ENCODE measurements around the gene PTPN23.

PTPN23 gene

DNA sequence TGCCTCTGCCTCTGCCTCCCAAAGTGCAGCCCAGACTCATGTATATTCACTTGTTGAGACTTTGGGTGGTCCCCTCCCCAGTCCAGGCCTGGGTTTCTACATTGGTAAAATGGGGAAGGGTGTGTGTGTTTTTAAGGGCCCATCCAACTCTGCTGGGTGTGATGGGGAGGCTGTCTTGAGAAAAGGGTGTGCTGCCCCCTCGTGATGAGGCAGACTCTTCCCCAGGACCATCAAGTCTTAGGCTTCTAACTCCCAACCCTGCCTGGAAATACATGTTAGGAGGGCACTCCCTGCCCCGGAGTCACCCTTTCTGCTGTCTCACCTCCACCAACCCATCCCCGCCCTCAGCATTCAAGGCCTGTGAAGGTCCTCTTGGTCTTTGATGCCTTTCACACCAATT, 4.4 kb upstream of the PTPN23 start:
- DNase-seq: no peak

- DNase-seq: no peak
These were observed 3.6 kb upstream of the PTPN23 start for GRCh38 chr3:47377186-47377585.

GRCh38 chr3:47378869-47379268, 2.0 kb upstream of the PTPN23 start:
- no peak for DNase-seq

- no peak for DNase-seq
These were observed 1.4 kb upstream of the PTPN23 start for GRCh38 chr3:47379411-47379899.

DNA sequence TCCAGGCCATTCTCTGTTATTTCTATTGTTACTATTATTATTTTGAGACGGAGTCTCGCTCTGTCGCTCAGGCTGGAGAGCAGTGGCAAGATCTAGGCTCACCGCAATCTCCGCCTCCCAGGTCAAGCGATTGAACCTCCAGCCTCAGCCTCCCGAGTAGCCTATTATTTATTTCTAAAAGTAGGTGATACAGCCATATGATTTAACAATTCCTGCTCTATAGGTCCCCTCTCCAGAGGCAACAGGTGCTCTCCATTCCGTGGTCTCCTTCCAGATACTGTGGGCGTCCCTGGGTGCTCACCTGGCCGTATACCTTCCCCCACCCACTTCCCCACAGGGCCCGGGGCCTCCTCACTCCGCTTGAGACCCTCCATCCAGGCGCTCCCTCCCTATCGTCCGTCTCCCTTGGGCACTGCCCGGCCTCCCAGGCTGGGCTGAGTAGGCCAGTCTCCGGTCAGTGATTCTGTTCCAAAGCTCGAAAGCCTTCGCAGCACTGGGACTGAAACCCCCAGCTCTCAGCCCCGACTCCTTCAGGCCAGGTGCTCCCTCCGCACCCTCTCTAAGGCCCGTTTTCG, 708 bp upstream of the PTPN23 start:
- DNase-seq: no peak

DNA sequence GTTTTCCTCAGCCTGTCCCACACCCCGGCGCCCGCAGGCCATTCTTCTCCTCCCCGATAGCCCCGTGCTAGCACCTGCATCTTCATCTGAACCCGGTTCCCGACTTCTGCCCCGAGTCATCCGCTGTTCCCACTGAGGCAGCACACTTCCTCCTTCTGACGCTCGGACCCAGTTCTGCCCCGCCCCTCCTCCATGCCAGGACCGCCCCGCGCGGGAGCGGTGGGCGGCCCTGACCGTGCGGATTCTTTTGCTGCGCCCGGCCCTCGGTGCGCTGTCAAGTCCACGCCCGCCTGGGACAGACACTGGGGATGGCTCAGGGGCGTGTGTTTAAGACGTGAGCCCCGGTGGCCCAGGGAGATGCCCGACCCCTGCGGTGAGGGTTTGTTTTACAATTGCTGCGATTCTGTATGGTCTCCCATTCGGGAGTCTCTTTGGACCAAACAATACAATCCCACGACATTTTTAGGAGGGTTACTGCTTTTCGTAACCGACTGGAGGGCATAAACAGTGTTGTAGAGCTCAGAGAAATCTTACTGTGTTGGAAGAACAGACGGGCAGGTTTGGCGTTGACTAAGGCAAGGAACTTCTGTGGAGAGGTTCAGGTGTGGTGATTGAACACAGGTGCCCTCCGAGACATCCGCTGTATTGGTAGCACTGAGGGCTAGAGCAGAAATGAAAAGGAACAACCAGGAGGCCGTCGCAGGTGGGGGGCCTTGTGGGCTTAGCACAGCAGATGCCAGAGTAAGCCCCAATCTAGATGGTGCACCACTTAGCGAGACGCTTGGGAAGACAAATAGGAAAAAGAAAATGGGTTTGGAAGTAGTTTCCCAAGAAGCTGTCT, 716 bp downstream of the PTPN23 start:
- peak; percentile 58 for DNase-seq

DNA sequence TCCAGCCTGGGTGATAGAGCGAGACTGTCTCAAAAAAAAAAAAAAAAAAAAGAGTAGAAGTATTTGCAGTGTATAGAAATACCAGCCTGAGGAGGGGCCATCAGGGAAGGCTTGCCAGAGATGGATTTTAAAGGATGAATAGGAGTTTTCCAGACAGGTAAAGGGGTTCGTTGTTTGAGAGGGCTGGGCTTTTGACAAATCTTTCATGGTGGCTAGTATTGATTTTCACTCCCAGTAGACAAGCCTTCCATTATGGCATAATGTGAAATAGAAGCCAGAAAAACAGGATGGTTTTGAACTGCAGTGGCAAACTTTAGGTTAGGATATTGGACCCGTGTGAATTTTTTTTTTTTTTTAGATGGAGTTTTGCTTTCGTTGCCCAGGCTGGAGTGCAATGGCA, 3.6 kb downstream of the PTPN23 start:
- DNase-seq: no peak

DNA sequence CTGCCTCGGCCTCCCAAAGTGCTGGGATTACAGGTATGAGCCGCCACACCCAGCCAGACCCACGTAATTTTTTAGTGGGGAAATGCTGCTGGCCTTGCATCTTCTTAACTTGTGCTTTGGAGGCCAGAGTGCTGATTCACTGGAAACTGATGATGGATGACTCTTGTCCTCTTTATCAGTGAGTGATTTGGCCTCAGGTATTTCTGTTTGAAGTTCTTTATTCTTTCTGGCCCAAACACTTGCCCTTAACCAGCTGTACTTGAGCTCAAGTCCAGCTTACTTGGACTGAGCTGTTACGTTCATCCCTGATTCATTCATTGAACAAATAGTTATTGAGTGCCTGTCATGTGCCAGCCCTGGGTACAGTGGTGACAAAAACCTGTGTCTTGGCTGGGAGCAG, 4.2 kb downstream of the PTPN23 start:
- no peak for DNase-seq

DNA sequence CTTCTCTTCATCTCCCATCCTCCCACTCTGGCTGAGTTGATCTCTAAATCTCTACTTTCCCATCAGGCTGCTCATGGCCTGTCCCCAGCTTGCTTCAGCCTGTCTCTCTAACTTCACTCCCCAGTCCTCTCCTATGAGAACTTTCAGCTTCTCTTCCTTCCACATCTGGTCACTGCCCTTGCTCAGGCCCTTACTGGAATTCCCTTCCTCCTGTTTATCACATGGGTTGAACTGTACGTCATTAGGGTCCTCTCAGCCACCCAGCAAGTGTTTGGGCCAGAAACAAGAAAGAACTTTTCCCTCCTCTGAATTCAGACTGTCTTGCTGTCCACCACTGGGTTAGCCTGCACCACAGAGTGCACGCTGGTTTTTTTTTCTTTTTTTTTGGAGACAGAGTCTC, 5.0 kb downstream of the PTPN23 start:
- no peak for DNase-seq

DNA sequence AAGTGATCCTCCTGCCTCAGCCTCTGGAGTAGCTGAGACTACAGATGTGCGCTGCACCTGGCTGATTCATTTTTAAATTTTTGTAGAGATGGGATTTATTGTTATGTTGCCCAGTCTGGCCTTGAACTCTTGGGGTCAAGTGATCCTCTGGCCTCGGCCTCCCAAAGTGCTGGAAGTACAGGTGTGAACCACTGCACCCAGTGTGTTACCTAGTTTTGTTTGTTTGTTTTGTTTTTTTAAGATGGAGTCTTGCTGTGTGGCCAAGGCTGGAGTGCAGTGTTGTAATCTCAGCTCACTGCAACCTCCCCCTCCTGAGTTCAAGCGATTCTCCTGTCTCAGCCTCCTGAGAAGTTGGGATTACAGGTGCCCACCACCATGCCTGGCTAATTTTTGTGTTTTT, 12.1 kb downstream of the PTPN23 start:
- DNase-seq: no peak

- no peak for DNase-seq
These were observed 13.5 kb downstream of the PTPN23 start for GRCh38 chr3:47394140-47394870.

DNA sequence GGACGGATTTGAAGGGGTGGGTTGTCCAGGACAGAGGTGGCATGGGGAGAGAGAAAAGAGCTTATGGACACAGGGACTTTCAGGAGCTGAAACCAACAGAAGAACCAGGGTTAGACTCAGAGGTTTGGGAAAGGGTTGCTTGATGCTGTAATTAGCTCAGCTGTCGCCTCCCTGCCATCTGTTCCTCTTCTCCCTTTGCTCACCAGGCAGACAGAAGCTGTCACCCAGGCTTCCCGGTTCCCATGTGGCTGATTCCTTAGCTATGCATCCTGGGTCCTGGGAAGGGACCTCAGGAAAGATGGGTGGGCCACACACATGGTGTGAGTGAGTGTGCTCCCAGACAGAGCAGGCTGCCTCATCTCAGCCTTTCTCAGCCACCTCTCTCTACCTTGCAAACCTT, 14.1 kb downstream of the PTPN23 start:
- no peak for DNase-seq

DNA sequence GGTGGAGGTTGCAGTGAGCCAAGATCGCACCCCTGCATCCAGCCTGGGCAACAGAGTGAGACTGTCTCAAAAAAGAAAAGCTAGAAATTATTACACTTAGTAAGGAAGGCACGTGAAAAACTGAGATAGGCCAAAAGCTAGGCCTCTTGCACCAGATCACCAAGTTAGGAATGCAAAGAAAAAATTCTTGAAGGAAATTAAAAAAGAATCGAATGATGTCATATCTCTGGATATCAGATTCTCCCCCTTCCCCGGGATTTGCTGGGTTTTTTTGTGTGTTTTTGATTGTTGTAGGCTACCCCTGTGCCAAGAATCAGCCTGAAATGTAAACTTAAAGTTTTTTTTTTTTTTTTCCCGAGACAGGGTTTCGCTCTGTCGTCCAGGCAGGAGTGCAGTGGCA, 17.4 kb downstream of the PTPN23 start:
- no peak for DNase-seq

DNA sequence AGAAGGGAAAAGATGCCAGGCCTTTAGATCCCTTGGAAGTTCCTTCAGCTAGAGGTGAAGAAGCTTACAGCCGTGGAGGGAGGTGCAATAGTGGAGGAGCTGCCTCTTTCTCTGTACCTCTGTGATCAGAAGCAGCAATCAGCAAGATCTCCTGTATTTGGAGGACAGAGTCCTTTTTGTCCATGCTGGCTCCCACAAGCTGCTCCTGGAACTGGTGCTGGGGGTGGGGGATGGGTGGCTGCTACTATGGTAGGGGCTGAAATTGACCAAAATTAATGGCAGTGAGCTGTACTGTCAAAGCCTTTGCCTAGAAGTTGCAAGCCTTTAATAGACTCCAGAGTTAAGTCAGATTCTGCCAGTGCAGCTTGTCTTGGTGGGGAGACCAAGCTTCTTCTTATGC, 18.2 kb downstream of the PTPN23 start:
- DNase-seq: no peak

GRCh38 chr3:47399531-47400270, 18.9 kb downstream of the PTPN23 start:
- no peak for DNase-seq

GRCh38 chr3:47404431-47404876, 23.6 kb downstream of the PTPN23 start:
- DNase-seq: no peak

GRCh38 chr3:47404955-47405790, 24.4 kb downstream of the PTPN23 start:
- no peak for DNase-seq

DNA sequence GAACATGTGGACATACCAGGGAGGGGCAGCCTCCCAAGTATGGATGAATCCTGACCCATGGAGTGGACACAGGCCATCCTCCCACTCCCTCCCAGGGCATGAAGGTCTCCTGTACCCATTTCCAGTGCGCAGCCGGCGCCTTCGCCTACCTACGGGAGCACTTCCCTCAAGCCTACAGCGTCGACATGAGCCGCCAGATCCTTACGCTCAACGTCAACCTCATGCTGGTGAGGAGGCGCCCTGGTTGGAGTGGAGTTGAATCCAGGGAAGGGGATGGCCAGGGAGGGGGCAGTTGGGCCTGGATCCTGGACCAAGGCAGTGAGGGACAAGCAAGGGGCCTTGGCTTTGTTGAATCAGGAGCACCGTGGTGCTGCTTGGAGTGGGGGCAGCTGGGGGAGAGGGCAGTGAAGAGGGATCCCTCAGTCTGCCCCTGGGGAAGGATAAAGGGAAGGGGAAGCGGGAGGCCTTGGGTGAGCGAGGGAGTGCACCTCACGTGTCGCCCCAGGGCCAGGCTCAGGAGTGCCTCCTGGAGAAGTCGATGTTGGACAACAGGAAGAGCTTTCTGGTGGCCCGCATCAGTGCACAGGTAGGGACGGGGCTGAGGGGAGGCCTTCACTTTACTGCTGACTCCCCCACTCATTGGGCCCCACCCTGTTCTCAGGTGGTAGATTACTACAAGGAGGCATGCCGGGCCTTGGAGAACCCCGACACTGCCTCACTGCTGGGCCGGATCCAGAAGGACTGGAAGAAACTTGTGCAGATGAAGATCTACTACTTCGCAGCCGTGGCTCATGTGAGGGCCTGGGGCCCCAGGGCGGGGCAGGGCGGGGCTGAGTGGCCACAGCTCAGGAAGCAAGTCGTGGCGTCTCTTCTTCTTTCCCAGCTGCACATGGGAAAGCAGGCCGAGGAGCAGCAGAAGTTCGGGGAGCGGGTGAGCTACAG, 25.3 kb downstream of the PTPN23 start:
- DNase-seq: no peak

GRCh38 chr3:47406762-47407149, 25.9 kb downstream of the PTPN23 start:
- no peak for DNase-seq

GRCh38 chr3:47407237-47407636, 26.4 kb downstream of the PTPN23 start:
- no peak for DNase-seq
